OCI-LY3 (cell line): ENCODE data around the gene IFIT1.

Source experiments
- CTCF ChIP-seq: fragments of 200-600, 300-600 bp; sonication (generic); IDR thresholded peaks from 2 replicates; pipeline ENCODE4 v1.5.1; 2014; ENCODE audit warnings: antibody characterized with exemption, low read length, low read depth
- EZH2phosphoT487 ChIP-seq: fragments of 200-600 bp; shearing (Covaris generic); IDR thresholded peaks from 2 replicates; pipeline ENCODE4 v1.6.1; 2018; ENCODE audit warnings: antibody characterized with exemption, mixed run types, low read depth

GRCh38 chr10:89454561-89455347, 62.3 kb downstream of the IFIT1 start:
- TF ChIP-seq CTCF (no peak), EZH2phosphoT487 (no peak)
